HG03442 (cell line): ENCODE data around the gene PLK5.
"Not testable (repeated sequence)": the region's sequence is repeated elsewhere in the genome, so short reads cannot be mapped to it uniquely, and the experiment has no call there.

Source experiments
- ATAC-seq: cut with Tn5 transposase; IDR thresholded peaks from one replicate; pipeline ENCODE4 v1.9.1; 2021; ENCODE audit warnings: mild to moderate bottlenecking, moderate library complexity; ENCODE audit not compliant: unreplicated experiment

The PLK5 gene

GRCh38 chr19:1507763-1508506 is 15.9 kb upstream of the PLK5 start:
- ATAC-seq, result no peak

GRCh38 chr19:1508507-1508856 is 15.4 kb upstream of the PLK5 start:
- ATAC-seq, result no peak

GRCh38 chr19:1509602-1510441 is 14.1 kb upstream of the PLK5 start:
- no peak for ATAC-seq

- ATAC-seq, result no peak
These were observed 13.5 kb upstream of the PLK5 start for GRCh38 chr19:1510442-1510806.

- ATAC-seq, result no peak
These were observed 13.1 kb upstream of the PLK5 start for GRCh38 chr19:1510807-1511206.

GRCh38 chr19:1511318-1512317 is 12.3 kb upstream of the PLK5 start:
- no peak for ATAC-seq

- no peak for ATAC-seq
These were observed 11.0 kb upstream of the PLK5 start, which contains the start of gene ADAMTSL5 for GRCh38 chr19:1512671-1513498. Gene ADAMTSL5, minus strand, starts transcription at chr19:1513019. Its CDS starts 2,076 bp downstream, at chr19:1510943.

GRCh38 chr19:1513499-1514294 is 10.2 kb upstream of the PLK5 start:
- no peak for ATAC-seq

- ATAC-seq, result no peak
These were observed 9.6 kb upstream of the PLK5 start for GRCh38 chr19:1514295-1514661.

- ATAC-seq, result no peak
These were observed 8.7 kb upstream of the PLK5 start for GRCh38 chr19:1514986-1515721.

- no peak for ATAC-seq
These were observed 7.5 kb upstream of the PLK5 start for GRCh38 chr19:1516395-1516753.

- no peak for ATAC-seq
These were observed 5.4 kb upstream of the PLK5 start for GRCh38 chr19:1518471-1518870.

GRCh38 chr19:1519802-1520201 is 4.1 kb upstream of the PLK5 start:
- not testable (repeated sequence) for ATAC-seq

- ATAC-seq, result no peak
These were observed 3.6 kb upstream of the PLK5 start for GRCh38 chr19:1520203-1520780.

GRCh38 chr19:1521636-1522035 is 2.2 kb upstream of the PLK5 start:
- ATAC-seq, result no peak

- ATAC-seq, result no peak
These were observed 1.8 kb upstream of the PLK5 start for GRCh38 chr19:1522061-1522460.

GRCh38 chr19:1522838-1523237 is 1.0 kb upstream of the PLK5 start:
- ATAC-seq, result no peak

GRCh38 chr19:1524287-1524971 is 552 bp downstream of the PLK5 start:
- ATAC-seq, result no peak
